Type B pancreatic cell (in vitro differentiated cells): ENCODE results near the gene PCDH15. TPM values are rescaled to one million over a fixed set of nuclear protein-coding genes. Genes with fewer than 3 reads are reported as not detected.

Source experiments
- DNase-seq: peaks from one replicate; pipeline ENCODE4 v3.0.0; 2021; ENCODE audit warnings: mixed read lengths; ENCODE audit not compliant: unreplicated experiment; ENCODE audit errors: extremely low spot score
- H3K27ac Mint-ChIP-seq: 2 replicates; pipeline ENCODE4 v1.8.0; 2021; ENCODE audit warnings: mild to moderate bottlenecking, mixed read lengths
- H3K27me3 Mint-ChIP-seq: 2 replicates; pipeline ENCODE4 v1.8.0; 2021; ENCODE audit warnings: mixed read lengths
- H3K36me3 Mint-ChIP-seq: 2 replicates; pipeline ENCODE4 v1.8.0; 2021; ENCODE audit warnings: mixed read lengths
- H3K4me1 Mint-ChIP-seq: one replicate; pipeline ENCODE4 v1.8.0; 2021; ENCODE audit warnings: mixed read lengths; ENCODE audit not compliant: unreplicated experiment
- H3K4me3 Mint-ChIP-seq: 2 replicates; pipeline ENCODE4 v1.8.0; 2021; ENCODE audit warnings: mild to moderate bottlenecking, mixed read lengths
- H3K9me3 Mint-ChIP-seq: 2 replicates; pipeline ENCODE4 v1.8.0; 2021; ENCODE audit warnings: mixed read lengths
- total RNA-seq: library from RNA; stranded (reverse); gene quantifications from 2 replicates; pipeline ENCODE4 v1.2.1, GENCODE V29; 2021; ENCODE audit warnings: low replicate concordance
- TF ChIP-seq, protein P1 (sequence below): fragments of 200-600 bp; sonication (generic); conservative IDR thresholded peaks from 2 replicates; pipeline ENCODE4 v1.5.0; 2021; ENCODE audit warnings: antibody characterized with exemption, mild to moderate bottlenecking

The PCDH15 gene
- total RNA-seq, 1 donor from 2014 or later, result 3.5 TPM

DNA sequence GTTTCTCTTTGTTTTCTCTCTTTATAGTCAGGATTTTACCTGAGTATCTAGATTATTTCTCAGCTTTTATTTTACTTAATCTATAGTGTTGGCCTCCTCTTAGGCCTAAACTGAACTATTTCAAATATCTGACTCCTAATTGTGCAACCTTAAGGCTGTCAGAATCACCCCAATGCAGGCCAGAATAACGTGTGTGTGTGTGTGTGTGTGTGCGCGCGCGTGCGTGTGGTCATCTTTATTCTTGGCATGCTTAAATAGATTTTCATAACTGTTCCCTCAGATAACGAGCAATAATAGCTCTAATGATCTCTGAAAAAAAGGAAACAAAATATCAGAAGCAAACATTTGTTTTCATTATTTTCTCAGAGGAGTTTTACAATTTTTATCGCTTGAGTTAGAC is 92.4 kb downstream of the PCDH15 start:
- TF ChIP-seq, protein P1, sequence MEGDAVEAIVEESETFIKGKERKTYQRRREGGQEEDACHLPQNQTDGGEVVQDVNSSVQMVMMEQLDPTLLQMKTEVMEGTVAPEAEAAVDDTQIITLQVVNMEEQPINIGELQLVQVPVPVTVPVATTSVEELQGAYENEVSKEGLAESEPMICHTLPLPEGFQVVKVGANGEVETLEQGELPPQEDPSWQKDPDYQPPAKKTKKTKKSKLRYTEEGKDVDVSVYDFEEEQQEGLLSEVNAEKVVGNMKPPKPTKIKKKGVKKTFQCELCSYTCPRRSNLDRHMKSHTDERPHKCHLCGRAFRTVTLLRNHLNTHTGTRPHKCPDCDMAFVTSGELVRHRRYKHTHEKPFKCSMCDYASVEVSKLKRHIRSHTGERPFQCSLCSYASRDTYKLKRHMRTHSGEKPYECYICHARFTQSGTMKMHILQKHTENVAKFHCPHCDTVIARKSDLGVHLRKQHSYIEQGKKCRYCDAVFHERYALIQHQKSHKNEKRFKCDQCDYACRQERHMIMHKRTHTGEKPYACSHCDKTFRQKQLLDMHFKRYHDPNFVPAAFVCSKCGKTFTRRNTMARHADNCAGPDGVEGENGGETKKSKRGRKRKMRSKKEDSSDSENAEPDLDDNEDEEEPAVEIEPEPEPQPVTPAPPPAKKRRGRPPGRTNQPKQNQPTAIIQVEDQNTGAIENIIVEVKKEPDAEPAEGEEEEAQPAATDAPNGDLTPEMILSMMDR, result no peak
- Mint-ChIP-seq H3K27me3 (no peaks in the 10 kb centered on the region), H3K9me3 (no peaks in the 10 kb centered on the region), H3K27ac (no peak overlapping the region), H3K4me3 (no peak overlapping the region), H3K36me3 (no peaks in the 10 kb centered on the region), H3K4me1 (no peaks in the 10 kb centered on the region)
- DNase-seq, result no peak

DNA sequence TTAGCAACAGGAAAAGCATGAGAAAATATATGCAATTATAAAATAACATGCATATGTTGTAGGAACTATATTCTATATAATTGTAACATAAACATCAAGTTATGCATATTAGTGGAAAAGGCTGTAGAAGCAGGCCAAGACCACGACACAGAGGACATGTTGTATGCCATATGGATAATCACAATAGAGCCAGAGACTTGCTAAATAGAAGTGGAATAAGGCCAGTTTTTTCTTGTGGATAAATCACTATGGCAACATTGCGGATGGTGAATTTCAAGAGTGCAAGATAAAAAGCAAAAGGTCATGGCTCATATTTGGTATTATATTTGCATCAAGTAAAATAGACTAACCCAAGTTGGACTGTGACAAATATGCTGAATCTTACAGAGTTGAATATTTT is 93.0 kb downstream of the PCDH15 start:
- Mint-ChIP-seq H3K27ac (no peak overlapping the region), H3K36me3 (no peaks in the 10 kb centered on the region), H3K4me3 (no peak overlapping the region), H3K9me3 (no peaks in the 10 kb centered on the region), H3K4me1 (no peaks in the 10 kb centered on the region), H3K27me3 (no peaks in the 10 kb centered on the region)
- no peak for DNase-seq
- TF ChIP-seq, protein P1, result no peak

DNA sequence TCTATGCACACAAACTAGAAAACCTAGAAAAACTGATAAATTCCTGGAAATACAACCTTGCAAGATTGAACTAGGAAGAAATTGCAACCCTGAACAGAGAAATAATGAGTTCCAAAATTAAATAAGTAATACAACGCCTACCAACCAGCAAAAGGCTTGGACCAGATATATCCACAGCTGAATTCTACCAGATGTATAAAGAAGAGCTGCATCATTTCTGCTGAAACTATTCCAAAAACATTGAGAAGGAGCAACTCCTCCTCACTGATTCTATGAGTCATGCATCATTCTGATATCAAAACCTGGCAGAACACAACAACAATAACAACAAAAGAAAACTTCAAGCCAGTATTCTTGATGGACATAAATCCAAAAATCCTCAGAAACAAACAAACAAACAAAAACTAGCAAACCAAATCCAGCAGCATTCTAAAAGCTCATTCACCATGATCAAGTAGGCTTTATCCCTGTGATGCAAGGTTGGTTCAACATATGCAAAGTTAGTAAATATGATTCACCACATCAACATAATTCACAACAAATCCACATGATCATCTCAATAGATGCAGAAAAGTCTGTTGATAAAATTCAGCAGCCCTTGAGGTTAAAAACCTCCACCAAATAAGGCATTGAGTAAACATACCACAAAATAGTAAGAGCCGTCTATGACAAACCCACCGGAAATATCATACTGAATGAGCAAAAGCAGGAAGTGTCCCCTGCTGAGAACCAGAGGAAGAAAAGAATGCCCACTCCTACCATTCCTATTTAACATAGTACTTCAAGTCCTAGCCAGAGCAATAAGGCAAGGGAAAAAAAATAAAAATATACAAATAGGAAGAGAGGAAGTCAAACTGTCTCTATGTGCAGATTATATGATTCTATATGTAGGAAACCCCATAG is 98.2 kb downstream of the PCDH15 start:
- Mint-ChIP-seq H3K4me1 (no peaks in the 10 kb centered on the region), H3K36me3 (no peaks in the 10 kb centered on the region), H3K27me3 (no peaks in the 10 kb centered on the region), H3K27ac (no peak overlapping the region), H3K9me3 (no peaks in the 10 kb centered on the region), H3K4me3 (no peak overlapping the region)
- no peak for DNase-seq
- TF ChIP-seq, protein P1, result no peak

DNA sequence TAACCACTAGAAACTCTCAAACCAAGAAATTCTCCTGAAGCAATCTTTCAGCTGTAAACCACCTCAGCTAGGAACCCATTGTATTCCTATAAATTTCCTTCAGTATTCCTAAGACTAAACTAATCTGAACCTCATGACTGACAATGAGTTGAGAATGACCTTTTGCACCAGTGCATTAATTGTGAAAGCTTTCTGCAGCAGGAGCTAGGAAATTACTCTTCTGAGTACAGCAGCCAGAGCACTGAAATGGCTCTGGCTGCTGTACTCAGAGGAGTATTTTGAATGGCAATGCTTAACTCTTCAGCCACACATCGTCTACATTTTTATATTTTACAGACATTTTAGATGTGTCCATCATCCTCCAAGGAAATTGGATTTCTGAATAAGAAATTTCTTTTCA is 109.7 kb downstream of the PCDH15 start:
- TF ChIP-seq, protein P1, result no peak
- no peaks in the 10 kb centered on the region for H3K4me1 Mint-ChIP-seq
- no peaks in the 10 kb centered on the region for H3K27me3 Mint-ChIP-seq
- no peak overlapping the region for H3K4me3 Mint-ChIP-seq
- no peaks in the 10 kb centered on the region for H3K36me3 Mint-ChIP-seq
- no peak overlapping the region for H3K27ac Mint-ChIP-seq
- DNase-seq, result no peak
- H3K9me3 Mint-ChIP-seq, result no peaks in the 10 kb centered on the region

DNA sequence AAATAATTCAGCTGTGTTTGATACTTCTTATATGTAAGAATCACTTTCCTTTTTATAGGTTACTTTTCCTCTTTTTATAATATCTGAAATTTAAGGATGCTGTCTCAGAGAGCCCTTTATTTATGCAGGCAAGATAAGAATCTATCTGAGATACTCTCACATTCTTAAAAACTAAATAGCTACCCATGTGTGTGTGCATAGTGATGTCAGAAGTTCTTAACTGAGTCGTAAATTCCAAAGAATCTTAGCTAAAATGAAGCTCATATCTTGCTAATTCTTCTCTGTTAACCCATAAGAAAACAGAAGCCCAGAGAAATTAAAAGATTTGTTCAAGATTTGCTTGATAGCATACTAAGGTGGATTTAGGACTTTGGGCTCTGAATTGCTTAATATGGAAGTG is 118.5 kb downstream of the PCDH15 start:
- Mint-ChIP-seq H3K27ac (no peak overlapping the region), H3K36me3 (no peaks in the 10 kb centered on the region), H3K4me1 (no peaks in the 10 kb centered on the region), H3K4me3 (no peak overlapping the region), H3K27me3 (no peaks in the 10 kb centered on the region), H3K9me3 (no peaks in the 10 kb centered on the region)
- TF ChIP-seq, protein P1, result no peak
- no peak for DNase-seq
